GM19438 (cell line): ENCODE measurements around the gene PDLIM5.
"Not testable (repeated sequence)": the region's sequence is repeated elsewhere in the genome, so short reads cannot be mapped to it uniquely, and the experiment has no call there.

ENCODE experiments used
- ATAC-seq: cut with Tn5 transposase; IDR thresholded peaks from one replicate; pipeline ENCODE4 v1.9.1; 2021; ENCODE audit warnings: low read depth; ENCODE audit not compliant: unreplicated experiment

PDLIM5 gene

GRCh38 chr4:94583914-94584641, 132.3 kb downstream of the PDLIM5 start:
- no peak for ATAC-seq

GRCh38 chr4:94588896-94589693, 137.4 kb downstream of the PDLIM5 start:
- ATAC-seq: no peak

GRCh38 chr4:94590493-94590892, 138.8 kb downstream of the PDLIM5 start:
- ATAC-seq: no peak

- ATAC-seq: no peak
These were observed 139.5 kb downstream of the PDLIM5 start for GRCh38 chr4:94591289-94591688.

- ATAC-seq: no peak
These were observed 143.3 kb downstream of the PDLIM5 start for GRCh38 chr4:94595013-94595412.

GRCh38 chr4:94595880-94596483, 144.2 kb downstream of the PDLIM5 start:
- no peak for ATAC-seq

- ATAC-seq: no peak
These were observed 147.0 kb downstream of the PDLIM5 start for GRCh38 chr4:94598758-94599157.

GRCh38 chr4:94603170-94603747, 151.5 kb downstream of the PDLIM5 start:
- ATAC-seq: no peak

- ATAC-seq: no peak
These were observed 153.6 kb downstream of the PDLIM5 start for GRCh38 chr4:94605241-94605805.

- ATAC-seq: no peak
These were observed 158.4 kb downstream of the PDLIM5 start for GRCh38 chr4:94610145-94610544.

- no peak for ATAC-seq
These were observed 161.5 kb downstream of the PDLIM5 start for GRCh38 chr4:94613248-94613647.

GRCh38 chr4:94615451-94615850, 163.7 kb downstream of the PDLIM5 start:
- ATAC-seq: no peak

- no peak for ATAC-seq
These were observed 169.8 kb downstream of the PDLIM5 start for GRCh38 chr4:94621491-94622080.

- ATAC-seq: no peak
These were observed 171.6 kb downstream of the PDLIM5 start for GRCh38 chr4:94623126-94623911.

GRCh38 chr4:94626942-94627341, 175.2 kb downstream of the PDLIM5 start:
- no peak for ATAC-seq

- ATAC-seq: not testable (repeated sequence)
These were observed 177.3 kb downstream of the PDLIM5 start for GRCh38 chr4:94629058-94629457.

GRCh38 chr4:94629837-94630236, 178.1 kb downstream of the PDLIM5 start:
- no peak for ATAC-seq

GRCh38 chr4:94634271-94634670, 182.5 kb downstream of the PDLIM5 start:
- no peak for ATAC-seq

- no peak for ATAC-seq
These were observed 183.4 kb downstream of the PDLIM5 start for GRCh38 chr4:94635177-94635576.

- no peak for ATAC-seq
These were observed 184.3 kb downstream of the PDLIM5 start for GRCh38 chr4:94636004-94636403.
